HepG2 (cell line): ENCODE data around the gene PITHD1. TPM values are rescaled to one million over a fixed set of nuclear protein-coding genes. Genes with fewer than 3 reads are reported as not detected.
A peak's percentile ranks its signal among the peaks of the same experiment; 100 is the strongest.

Experiments
- DMTF1 ChIP-seq: sonication (generic); formaldehyde crosslinking; IDR thresholded peaks from 2 replicates; pipeline ENCODE4 v1.4.0; 2020; ENCODE audit warnings: mild to moderate bottlenecking, missing genetic modification reagents
- IKZF5 ChIP-seq: IDR thresholded peaks from 2 replicates; pipeline ENCODE4 v1.6.1; 2018; ENCODE audit warnings: missing genetic modification reagents, mild to moderate bottlenecking, missing compliant biosample characterization
- IRF1 ChIP-seq: sonication (generic); formaldehyde crosslinking; IDR thresholded peaks from 2 replicates; pipeline ENCODE4 v1.4.0; 2020; ENCODE audit warnings: low read depth, mild to moderate bottlenecking, missing genetic modification reagents
- MYPOP ChIP-seq: sonication (generic); formaldehyde crosslinking; IDR thresholded peaks from 2 replicates; pipeline ENCODE4 v1.8.1; 2023; ENCODE audit warnings: mild to moderate bottlenecking, moderate library complexity, missing genetic modification reagents
- NFYC ChIP-seq: IDR thresholded peaks from 2 replicates; pipeline ENCODE4 v1.6.1; 2016; ENCODE audit warnings: missing genetic modification reagents, missing compliant biosample characterization
- PRMT3 ChIP-seq: sonication (generic); formaldehyde crosslinking; IDR thresholded peaks from 2 replicates; pipeline ENCODE4 v1.8.1; 2022; ENCODE audit warnings: low read depth, mild to moderate bottlenecking, moderate library complexity, missing genetic modification reagents, borderline replicate concordance
- THAP7 ChIP-seq: sonication (generic); formaldehyde crosslinking; IDR thresholded peaks from 2 replicates; pipeline ENCODE4 v1.8.1; 2023; ENCODE audit warnings: mild to moderate bottlenecking, missing genetic modification reagents
- THAP8 ChIP-seq: sonication (generic); formaldehyde crosslinking; IDR thresholded peaks from 2 replicates; pipeline ENCODE4 v1.5.1; 2020; ENCODE audit warnings: missing genetic modification reagents, mild to moderate bottlenecking, borderline replicate concordance
- ZFP36 ChIP-seq: fragments of 150-350 bp; IDR thresholded peaks from 2 replicates; pipeline ENCODE4 v1.6.1; 2018; ENCODE audit warnings: borderline replicate concordance, low read length, low read depth; ENCODE audit not compliant: partially characterized antibody
- ZKSCAN8 ChIP-seq: IDR thresholded peaks from 2 replicates; pipeline ENCODE4 v1.6.1; 2016; ENCODE audit warnings: borderline replicate concordance, missing genetic modification reagents, missing compliant biosample characterization
- ZNF17 ChIP-seq: sonication (generic); formaldehyde crosslinking; IDR thresholded peaks from 2 replicates; pipeline ENCODE4 v1.5.0; 2020; ENCODE audit warnings: mild to moderate bottlenecking, missing genetic modification reagents
- ZNF274 ChIP-seq: sonication (generic); formaldehyde crosslinking; IDR thresholded peaks from 2 replicates; pipeline ENCODE4 v1.5.1; 2020; ENCODE audit warnings: mild to moderate bottlenecking, missing genetic modification reagents
- ZNF280B ChIP-seq: sonication (generic); formaldehyde crosslinking; IDR thresholded peaks from 2 replicates; pipeline ENCODE4 v1.5.0; 2020; ENCODE audit warnings: missing genetic modification reagents, mild to moderate bottlenecking, borderline replicate concordance
- ZNF326 ChIP-seq: sonication (generic); formaldehyde crosslinking; IDR thresholded peaks from 2 replicates; pipeline ENCODE4 v1.4.0; 2020; ENCODE audit warnings: missing genetic modification reagents, borderline replicate concordance
- ZNF503 ChIP-seq: sonication (generic); formaldehyde crosslinking; IDR thresholded peaks from 2 replicates; pipeline ENCODE4 v1.4.0; 2020; ENCODE audit warnings: missing genetic modification reagents
- ZNF672 ChIP-seq: sonication (generic); formaldehyde crosslinking; IDR thresholded peaks from 2 replicates; pipeline ENCODE4 v1.8.1; 2022; ENCODE audit warnings: missing genetic modification reagents
- ZNF788 ChIP-seq: sonication (generic); formaldehyde crosslinking; IDR thresholded peaks from 2 replicates; pipeline ENCODE4 v1.5.0; 2020; ENCODE audit warnings: mild to moderate bottlenecking, missing genetic modification reagents, borderline replicate concordance
- polyA plus RNA-seq, 8 experiments: library from polyadenylated mRNA; depleted of rRNA in 3 of 8; stranded (reverse) in 7 of 8; unstranded in 1 of 8; fragments of >200 nt; fragmentation: Illumina TruSeq in 4 of 8; extraction: Trizol in 4 of 8; gene quantifications; 2 replicates each; pipeline versions ENCODE4 v1.2.1 to v1.2.3, GENCODE V29; 2011 to 2016; ENCODE audit warnings: low read depth in 4 of 8, missing spikeins in 1 of 8, mixed read lengths in 1 of 8; ENCODE audit not compliant: insufficient read depth in 1 of 8
- total RNA-seq, 5 experiments: library from RNA; depleted of rRNA; stranded (reverse); fragments of >200 nt; fragmentation: Illumina TruSeq; extraction: Trizol; gene quantifications; 2 replicates each; pipeline ENCODE4 v1.2.3, GENCODE V29; 2016; ENCODE audit warnings: low read depth in 1 of 5

The PITHD1 gene
- total and polyA plus RNA-seq, 2 of the 13 experiments (the other 11 are each of a cell fraction or from before 2014, with no cell fraction given) = 28.0 to 37.3 TPM

- TF ChIP-seq THAP7 (no peak; the same call in 1 of the 2 replicates), NFYC (no peak), ZNF503 (CRISPR knock-in tag) (no peak), ZKSCAN8 (no peak), DMTF1 (CRISPR knock-in tag) (no peak), ZNF17 (CRISPR knock-in tag) (no peak), IRF1 (CRISPR knock-in tag) (no peak), ZNF280B (CRISPR knock-in tag) (no peak), MYPOP (CRISPR knock-in tag) (no peak; the same call in 1 of the 2 replicates), PRMT3 (CRISPR knock-in tag) (no peak), THAP8 (CRISPR knock-in tag) (no peak), ZFP36 (no peak), ZNF788 (CRISPR knock-in tag) (peak; percentile 44; the same call in 1 of the 2 replicates), IKZF5 (peak; percentile 39; the same call in 1 of the 2 replicates), ZNF274 (CRISPR knock-in tag) (no peak), ZNF672 (CRISPR knock-in tag) (no peak), ZNF326 (CRISPR knock-in tag) (no peak)
Observed at GRCh38 chr1:23790696-23791515, 12.7 kb downstream of the PITHD1 start, which contains the start of gene LYPLA2 (continued).
